Gastroesophageal sphincter (tissue), 4 donors: ENCODE results near the gene HRH1. TPM values are rescaled to one million over a fixed set of nuclear protein-coding genes. Genes with fewer than 3 reads are reported as not detected.
"Not testable (repeated sequence)": the region's sequence is repeated elsewhere in the genome, so short reads cannot be mapped to it uniquely, and the experiment has no call there.

ENCODE experiments used
- ATAC-seq: fragments of 150-250 bp; one replicate; pipeline ENCODE4 v1.9.1; 2016; ENCODE audit warnings: mild to moderate bottlenecking, moderate library complexity
- H3K27ac ChIP-seq, 4 donors: fragments of 200-600 bp; sonication (generic) in 3 of 4; 1 replicate in 3 of 4; 2 replicates in 1 of 4; pipeline ENCODE4 v1.5.1; 2016 to 2019
- H3K27me3 ChIP-seq: fragments of 200-600 bp; sonication (generic); one replicate; pipeline ENCODE4 v1.5.1; 2019
- H3K36me3 ChIP-seq, 2 donors: fragments of 200-600 bp; sonication (generic); one replicate each; pipeline ENCODE4 v1.5.1; 2019; ENCODE audit warnings: control low read depth in 1 of 2
- H3K4me1 ChIP-seq, 3 donors: fragments of 200-600 bp; sonication (generic); 1 replicate in 2 of 3; 2 replicates in 1 of 3; pipeline ENCODE4 v1.5.1; 2016 to 2019; ENCODE audit warnings: control low read depth in 2 of 3
- H3K4me3 ChIP-seq, 2 donors: fragments of 200-600 bp; sonication (generic); one replicate each; pipeline ENCODE4 v1.5.1; 2019; ENCODE audit warnings: mild to moderate bottlenecking in 1 of 2, moderate library complexity in 1 of 2
- H3K9me3 ChIP-seq, 3 donors: fragments of 200-600 bp; sonication (generic); one replicate each; pipeline ENCODE4 v1.5.1; 2017 to 2019; ENCODE audit warnings: control low read depth in 2 of 3
- EP300 ChIP-seq: sonication (generic); formaldehyde crosslinking; IDR thresholded peaks from one replicate; pipeline ENCODE4 v1.6.1; 2017; ENCODE audit warnings: antibody characterized with exemption, mild to moderate bottlenecking
- POLR2A ChIP-seq, 2 donors: fragments of 450-650 bp; IDR thresholded peaks; one replicate each; pipeline ENCODE4 v1.6.1; 2017; ENCODE audit warnings: antibody characterized with exemption in 2 of 2, mild to moderate bottlenecking in 2 of 2, moderate library complexity in 1 of 2
- POLR2AphosphoS5 ChIP-seq: sonication (generic); formaldehyde crosslinking; IDR thresholded peaks from one replicate; pipeline ENCODE4 v1.6.1; 2017; ENCODE audit warnings: antibody characterized with exemption
- WGBS, 2 donors: methylation state at CpG; one replicate each; pipeline ENCODE4 v1.1.5; 2018; ENCODE audit warnings: low coverage in 1 of 2; 5-methylcytosine and 5-hydroxymethylcytosine counted together
- total RNA-seq, 4 donors: library from RNA; depleted of rRNA; stranded (reverse); fragments of >200 nt; gene quantifications; one replicate each; pipeline ENCODE4 v1.1.0, GENCODE V29; 2016
- TF ChIP-seq, protein P1 (sequence below), 4 experiments: fragments of 200-600 bp in 2 of 4; fragments of 450-650 bp in 2 of 4; sonication (generic) in 1 of 4; IDR thresholded peaks; one replicate each; pipeline ENCODE4 v1.5.1; 2017 to 2019; ENCODE audit warnings: antibody characterized with exemption in 4 of 4, mild to moderate bottlenecking in 2 of 4, moderate library complexity in 2 of 4

Gene HRH1
- total RNA-seq, 4 donors from 2014 or later = 1.6 to 14.4 (median 7.8) TPM

DNA sequence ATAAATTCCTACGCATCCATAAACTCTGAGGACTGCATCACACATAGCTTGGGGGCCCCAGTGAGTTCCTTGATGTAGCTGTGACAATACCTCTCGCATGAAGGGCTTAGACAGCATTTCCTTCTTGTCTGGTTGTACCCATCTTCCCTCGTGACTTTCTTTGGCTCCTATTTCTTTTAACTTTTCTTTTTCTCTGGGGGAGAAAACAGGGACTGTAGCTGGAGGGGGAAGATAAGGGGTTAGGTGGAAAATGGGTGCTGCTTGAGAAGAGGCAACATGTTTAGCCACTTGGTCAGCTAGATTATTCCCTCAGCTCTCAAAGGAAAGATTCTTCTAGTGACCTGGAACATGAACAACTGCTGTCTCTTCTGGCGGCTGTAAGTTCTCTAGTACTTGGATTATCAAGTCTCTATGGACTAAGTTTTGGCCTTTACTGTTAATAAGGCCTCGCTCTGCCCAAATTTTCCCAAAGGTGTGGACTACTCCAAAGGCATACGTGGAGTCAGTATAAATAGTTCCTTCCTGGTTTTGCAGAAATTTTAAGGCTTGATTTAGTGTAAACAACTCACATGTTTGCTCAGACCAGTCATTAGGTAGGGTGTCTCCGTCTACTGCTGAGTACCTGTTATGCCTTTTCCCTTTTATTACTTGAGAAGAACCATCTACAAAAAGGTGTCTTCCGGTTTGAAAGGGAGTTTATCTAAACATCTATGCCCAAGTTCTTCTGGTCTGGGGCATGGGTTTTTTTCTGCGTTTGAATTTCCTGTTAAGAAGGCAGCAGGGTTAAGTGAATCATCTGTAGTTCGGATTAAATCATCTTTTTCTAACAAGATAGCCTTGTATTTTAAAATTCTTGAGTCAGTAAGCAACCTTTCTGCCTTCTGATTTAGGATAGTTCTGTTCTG is 96.9 kb downstream of the HRH1 start:
- H3K27ac ChIP-seq = no peak overlapping the region

DNA sequence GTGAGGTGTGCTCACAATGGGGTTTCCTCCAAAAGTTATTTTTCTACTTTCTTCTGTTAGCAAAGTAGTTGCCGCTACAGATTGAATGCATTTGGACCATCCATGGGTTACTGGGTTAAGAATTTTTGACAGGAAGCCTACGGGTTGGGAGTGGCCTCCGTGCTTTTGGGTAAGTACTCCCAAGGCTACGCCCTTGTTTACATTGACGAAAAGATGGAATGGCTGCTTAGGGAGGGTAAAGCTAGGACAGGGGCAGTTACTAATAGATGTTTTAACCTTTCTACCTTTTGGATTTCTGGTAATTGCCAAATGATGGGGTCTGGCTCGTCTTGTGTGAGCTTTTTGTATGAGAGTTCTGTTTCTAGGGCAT is 97.5 kb downstream of the HRH1 start:
- H3K27me3 ChIP-seq = no peaks in the 10 kb centered on the region
- no peaks in the 10 kb centered on the region for H3K4me1 ChIP-seq
- no peak for TF ChIP-seq POLR2AphosphoS5
- TF ChIP-seq EP300 = no peak
- TF ChIP-seq, protein P1, sequence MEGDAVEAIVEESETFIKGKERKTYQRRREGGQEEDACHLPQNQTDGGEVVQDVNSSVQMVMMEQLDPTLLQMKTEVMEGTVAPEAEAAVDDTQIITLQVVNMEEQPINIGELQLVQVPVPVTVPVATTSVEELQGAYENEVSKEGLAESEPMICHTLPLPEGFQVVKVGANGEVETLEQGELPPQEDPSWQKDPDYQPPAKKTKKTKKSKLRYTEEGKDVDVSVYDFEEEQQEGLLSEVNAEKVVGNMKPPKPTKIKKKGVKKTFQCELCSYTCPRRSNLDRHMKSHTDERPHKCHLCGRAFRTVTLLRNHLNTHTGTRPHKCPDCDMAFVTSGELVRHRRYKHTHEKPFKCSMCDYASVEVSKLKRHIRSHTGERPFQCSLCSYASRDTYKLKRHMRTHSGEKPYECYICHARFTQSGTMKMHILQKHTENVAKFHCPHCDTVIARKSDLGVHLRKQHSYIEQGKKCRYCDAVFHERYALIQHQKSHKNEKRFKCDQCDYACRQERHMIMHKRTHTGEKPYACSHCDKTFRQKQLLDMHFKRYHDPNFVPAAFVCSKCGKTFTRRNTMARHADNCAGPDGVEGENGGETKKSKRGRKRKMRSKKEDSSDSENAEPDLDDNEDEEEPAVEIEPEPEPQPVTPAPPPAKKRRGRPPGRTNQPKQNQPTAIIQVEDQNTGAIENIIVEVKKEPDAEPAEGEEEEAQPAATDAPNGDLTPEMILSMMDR (IDR thresholded peaks at IDR 0.05) = no peak
- no peak for TF ChIP-seq POLR2A (IDR thresholded peaks at IDR 0.05)
- peaks cover 0 to 7% of the 10 kb centered on the region in 2 donors for H3K36me3 ChIP-seq
- H3K9me3 ChIP-seq = peaks cover 0 to 9% (median 0%) of the 10 kb centered on the region in 3 donors
- no peak for ATAC-seq
- no peak overlapping the region for H3K4me3 ChIP-seq
- WGBS, 2 donors = 51 to 65% methylated on average over 4 to 6 of the region's 6 CpGs
- H3K27ac ChIP-seq = no peak overlapping the region

More for the DNA sequence above, 96.9 kb downstream of the HRH1 start:
- ATAC-seq = no peak
- WGBS, 2 donors = 58 to 66% methylated on average over 9 to 10 of the region's 10 CpGs
- Histone ChIP-seq H3K4me3 (no peak overlapping the region), H3K4me1 (no peaks in the 10 kb centered on the region), H3K27me3 (no peaks in the 10 kb centered on the region), H3K9me3 (peaks cover 0 to 9% (median 0%) of the 10 kb centered on the region in 3 donors), H3K36me3 (peaks cover 0 to 7% of the 10 kb centered on the region in 2 donors)
- TF ChIP-seq EP300 = no peak
- TF ChIP-seq, protein P1 (IDR thresholded peaks at IDR 0.05) = no peak
- TF ChIP-seq POLR2AphosphoS5 = no peak
- TF ChIP-seq POLR2A (IDR thresholded peaks at IDR 0.05) = no peak

DNA sequence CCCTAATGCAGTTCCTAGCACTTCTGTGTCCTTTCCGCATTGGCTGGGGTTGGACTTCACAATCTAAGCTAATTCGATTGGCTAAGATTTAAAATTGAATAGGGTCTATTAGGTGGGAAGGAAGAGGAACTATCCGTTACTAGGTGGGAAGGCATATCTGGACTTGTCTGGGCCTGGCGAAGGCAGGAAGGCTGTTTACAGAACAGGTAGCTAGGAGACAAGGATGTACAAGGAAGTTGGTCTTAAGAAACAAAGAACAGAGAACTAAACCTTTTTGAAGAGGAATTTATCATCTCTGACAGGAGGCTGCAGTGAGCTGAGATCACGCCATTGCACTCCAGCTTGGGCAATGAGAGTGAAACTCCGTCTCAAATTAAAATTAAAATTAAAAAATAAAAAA is 100.6 kb downstream of the HRH1 start:
- Histone ChIP-seq H3K4me1 (no peaks in the 10 kb centered on the region), H3K27ac (no peak overlapping the region), H3K4me3 (no peak overlapping the region), H3K27me3 (no peaks in the 10 kb centered on the region), H3K36me3 (peaks cover 0 to 18% of the 10 kb centered on the region in 2 donors), H3K9me3 (peaks cover 0 to 9% (median 0%) of the 10 kb centered on the region in 3 donors)
- TF ChIP-seq EP300 (no peak), POLR2A (IDR thresholded peaks at IDR 0.05) (no peak), POLR2AphosphoS5 (no peak)
- TF ChIP-seq, protein P1 (IDR thresholded peaks at IDR 0.05) = no peak
- 80 to 96% methylated on average over 1 to 5 of the region's 6 CpGs for WGBS, 2 donors
- no peak for ATAC-seq

DNA sequence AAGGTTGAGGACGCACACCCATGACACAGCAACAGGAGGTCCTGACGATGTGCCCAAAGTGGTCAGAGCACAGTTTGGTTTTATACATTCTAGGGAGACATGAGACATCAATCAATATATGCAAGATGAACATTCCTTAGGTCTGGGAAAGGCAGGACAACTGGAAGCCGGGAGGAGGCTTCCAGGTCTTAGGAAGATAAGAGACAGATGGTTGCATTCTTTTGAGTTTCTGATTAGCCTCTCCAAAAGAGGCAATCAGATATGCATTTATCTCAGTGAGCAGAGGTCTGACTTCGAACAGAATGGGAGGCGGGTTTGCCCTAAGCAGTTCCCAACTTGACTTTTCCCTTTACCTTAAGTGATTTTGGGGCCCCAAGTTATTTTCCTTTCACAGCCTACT is 101.2 kb downstream of the HRH1 start:
- not testable (repeated sequence) for ATAC-seq, H3K4me3 ChIP-seq, H3K9me3 ChIP-seq, H3K27me3 ChIP-seq, H3K27ac ChIP-seq, H3K4me1 ChIP-seq
- 34 to 70% methylated on average over 2 to 5 of the region's 5 CpGs for WGBS, 2 donors
- peaks cover 0 to 23% of the 10 kb centered on the region in 2 donors for H3K36me3 ChIP-seq

DNA sequence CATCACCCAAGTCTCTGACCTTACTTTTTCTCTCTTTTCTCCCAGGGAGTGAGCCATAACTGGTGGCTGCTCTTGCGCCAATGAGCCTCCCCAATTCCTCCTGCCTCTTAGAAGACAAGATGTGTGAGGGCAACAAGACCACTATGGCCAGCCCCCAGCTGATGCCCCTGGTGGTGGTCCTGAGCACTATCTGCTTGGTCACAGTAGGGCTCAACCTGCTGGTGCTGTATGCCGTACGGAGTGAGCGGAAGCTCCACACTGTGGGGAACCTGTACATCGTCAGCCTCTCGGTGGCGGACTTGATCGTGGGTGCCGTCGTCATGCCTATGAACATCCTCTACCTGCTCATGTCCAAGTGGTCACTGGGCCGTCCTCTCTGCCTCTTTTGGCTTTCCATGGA is 104.7 kb downstream of the HRH1 start:
- TF ChIP-seq, protein P1 (IDR thresholded peaks at IDR 0.05) = no peak
- no peak for TF ChIP-seq POLR2AphosphoS5
- no peak for TF ChIP-seq POLR2A (IDR thresholded peaks at IDR 0.05)
- no peak for TF ChIP-seq EP300
- ATAC-seq = no peak
- no peak overlapping the region for H3K4me3 ChIP-seq
- H3K4me1 ChIP-seq = no peaks in the 10 kb centered on the region
- no peak overlapping the region for H3K27ac ChIP-seq
- peaks cover 0 to 9% (median 0%) of the 10 kb centered on the region in 3 donors for H3K9me3 ChIP-seq
- peaks cover 0 to 23% of the 10 kb centered on the region in 2 donors for H3K36me3 ChIP-seq
- WGBS, 2 donors = 100% methylated on average over 1 to 2 of the region's 11 CpGs
- H3K27me3 ChIP-seq = no peaks in the 10 kb centered on the region
